Stimulated activated CD4-positive, alpha-beta T cell treated with anti-CD3 and anti-CD28 coated beads, Interleukin-2, amount 100 ng/mL, for 48 hours (primary cell): ENCODE data around the gene DLEU7.

Experiments
- DNase-seq, 2 donors: peaks; one replicate each; pipeline ENCODE4 v3.0.0-alpha.2; 2020

The DLEU7 gene

DNA sequence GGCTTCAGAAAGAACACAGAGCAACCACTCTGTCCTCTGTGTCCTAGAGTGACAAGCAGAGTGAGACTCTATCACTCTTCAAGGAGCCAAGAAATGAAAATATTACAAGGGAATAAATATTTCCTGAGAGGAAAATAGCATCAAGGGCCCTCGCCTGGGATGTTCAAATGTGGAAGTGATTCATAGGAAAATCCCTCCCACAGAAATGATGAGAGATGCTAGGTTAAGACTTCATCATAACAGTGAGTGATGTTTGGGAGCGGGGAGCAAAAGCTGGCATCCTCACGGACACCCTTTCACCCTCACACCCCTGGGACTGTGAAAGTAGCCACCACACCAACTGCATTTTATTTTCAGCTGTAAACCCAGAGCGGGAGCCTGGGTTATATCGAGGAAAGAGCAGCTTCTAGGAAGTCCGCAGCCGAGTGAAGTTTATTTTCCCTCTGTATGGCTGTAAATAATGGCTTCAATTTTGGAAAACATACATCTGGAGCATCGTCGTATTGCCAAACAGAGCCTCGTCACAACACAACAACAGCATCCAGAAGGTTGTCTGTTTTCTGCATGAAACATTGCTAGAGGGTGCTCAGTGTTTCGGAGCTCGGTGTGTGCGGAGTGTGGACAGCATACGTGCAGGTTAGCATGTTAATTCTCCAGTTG is 54.8 kb downstream of the DLEU7 start:
- DNase-seq = no peak

DNA sequence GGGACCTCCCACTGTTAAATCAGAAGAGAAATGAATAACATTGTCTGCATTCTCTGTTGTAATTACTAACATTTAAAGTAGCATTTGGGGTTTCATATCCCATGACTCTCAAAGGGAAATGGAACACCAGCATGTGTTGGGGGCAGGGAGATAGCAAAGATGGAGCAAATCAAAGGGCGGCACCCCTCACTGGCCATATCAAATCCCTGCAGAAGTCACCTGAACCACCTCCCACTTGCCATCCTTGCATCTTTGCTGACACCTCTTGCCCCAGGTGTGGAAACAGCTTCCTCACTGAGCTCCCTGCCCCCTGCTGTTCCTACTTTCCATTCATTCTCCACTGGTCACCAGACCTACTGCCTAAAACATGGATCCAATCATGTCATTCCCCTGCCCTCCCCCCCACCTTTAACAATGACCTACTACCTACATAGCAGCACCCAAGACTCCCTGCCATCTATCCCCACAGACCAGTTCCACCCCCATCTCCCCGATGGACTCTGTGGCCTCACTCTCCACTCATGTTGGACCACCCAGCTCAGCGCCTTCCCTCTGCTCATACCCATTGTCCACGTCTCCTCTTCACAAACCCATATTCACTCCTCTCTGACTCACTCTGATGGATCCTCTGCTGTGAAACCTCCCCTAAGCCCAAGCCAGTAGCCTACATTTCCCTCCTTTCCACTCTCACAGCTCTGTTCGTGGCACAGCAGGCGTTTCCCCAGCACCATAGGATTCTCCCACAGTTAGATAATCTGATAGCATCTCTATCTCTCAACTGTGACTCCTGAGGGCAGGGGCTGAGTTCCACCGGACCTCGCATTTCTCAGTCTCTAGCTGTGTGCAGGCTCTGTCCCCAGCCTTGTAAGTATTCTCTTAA is 55.9 kb downstream of the DLEU7 start:
- no peak for DNase-seq

DNA sequence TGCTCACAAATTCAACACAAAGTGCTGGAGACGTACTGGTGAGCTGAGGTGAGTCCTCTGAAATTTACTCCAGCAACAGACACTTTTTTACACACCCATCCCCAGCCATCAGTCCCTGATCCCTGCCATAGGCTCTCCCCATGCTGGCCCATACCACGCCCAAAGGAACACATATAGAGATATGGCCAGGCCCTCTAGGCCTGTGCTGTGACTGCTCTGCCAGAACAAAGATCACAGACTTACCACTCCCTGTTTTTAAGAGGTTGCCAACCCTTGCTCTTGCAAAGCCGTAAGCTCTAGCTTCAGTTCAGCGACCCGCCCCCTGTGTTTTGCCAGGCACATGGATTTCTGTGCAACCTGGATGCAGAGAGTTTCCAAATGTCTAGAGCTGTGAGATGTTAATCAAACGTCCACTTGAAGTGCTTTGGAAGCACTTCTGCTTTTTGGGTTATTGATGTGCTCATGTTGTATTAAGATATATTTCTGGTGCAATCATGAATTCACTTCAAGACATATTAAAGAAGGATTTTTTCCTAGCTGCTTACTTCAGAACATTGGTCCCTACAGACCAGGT is 59.7 kb downstream of the DLEU7 start:
- DNase-seq = no peak

DNA sequence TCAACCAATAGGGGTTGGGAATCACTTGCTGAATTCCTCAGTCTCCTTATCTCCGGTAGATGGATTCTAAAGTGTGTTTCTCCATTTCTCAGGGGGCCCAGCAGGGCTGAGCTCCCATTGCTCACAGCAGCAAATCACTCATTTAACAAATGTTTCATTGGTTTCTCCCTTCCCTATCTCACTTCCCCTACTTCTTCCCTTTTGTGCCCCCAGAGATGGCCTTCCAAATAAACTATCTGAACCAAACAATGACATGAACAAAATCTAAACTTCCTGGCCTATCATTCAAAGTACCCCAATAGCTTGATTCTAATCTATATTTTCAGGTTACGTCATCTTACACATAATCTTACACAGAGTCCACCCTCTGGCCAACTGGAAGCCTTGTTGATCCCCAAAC is 60.4 kb downstream of the DLEU7 start:
- DNase-seq = no peak

DNA sequence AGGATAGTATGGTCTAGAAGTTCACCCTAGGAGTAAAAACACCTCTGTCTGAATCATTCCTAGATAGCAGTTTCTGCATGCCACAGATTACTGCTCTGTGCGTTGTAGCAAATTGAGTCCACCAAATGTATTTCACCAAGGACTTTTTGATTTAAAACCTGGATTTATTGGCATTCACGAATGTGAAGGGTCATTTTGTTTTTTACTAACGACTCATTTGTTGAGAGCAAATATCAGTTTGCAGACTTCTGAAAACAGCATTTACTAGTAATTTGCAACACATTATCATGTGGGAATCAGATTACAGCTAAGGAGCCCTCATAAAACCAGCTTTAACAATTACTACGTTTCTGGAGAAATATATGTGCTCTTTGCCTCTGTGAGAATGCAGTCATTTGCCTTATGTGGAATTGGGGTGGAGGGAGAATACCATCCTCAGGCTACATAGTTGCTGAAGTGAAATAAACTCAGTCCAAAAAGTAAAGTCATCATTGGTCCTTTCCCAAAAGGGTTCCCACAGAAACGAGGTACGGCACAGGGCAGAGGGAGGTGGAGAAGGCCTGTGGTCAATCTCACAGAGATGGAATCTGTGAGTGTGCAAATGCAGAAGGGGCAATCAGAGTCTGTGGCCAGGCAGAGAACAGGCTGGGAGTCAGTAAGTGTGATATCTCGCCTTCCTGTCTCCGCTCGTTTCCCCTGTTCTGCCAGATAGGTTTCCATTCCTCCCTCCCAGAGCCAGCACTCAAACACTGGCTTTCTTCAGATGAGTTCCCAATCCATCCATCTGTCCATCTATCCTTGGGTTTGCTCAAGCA is 63.1 kb downstream of the DLEU7 start:
- DNase-seq = no peak

DNA sequence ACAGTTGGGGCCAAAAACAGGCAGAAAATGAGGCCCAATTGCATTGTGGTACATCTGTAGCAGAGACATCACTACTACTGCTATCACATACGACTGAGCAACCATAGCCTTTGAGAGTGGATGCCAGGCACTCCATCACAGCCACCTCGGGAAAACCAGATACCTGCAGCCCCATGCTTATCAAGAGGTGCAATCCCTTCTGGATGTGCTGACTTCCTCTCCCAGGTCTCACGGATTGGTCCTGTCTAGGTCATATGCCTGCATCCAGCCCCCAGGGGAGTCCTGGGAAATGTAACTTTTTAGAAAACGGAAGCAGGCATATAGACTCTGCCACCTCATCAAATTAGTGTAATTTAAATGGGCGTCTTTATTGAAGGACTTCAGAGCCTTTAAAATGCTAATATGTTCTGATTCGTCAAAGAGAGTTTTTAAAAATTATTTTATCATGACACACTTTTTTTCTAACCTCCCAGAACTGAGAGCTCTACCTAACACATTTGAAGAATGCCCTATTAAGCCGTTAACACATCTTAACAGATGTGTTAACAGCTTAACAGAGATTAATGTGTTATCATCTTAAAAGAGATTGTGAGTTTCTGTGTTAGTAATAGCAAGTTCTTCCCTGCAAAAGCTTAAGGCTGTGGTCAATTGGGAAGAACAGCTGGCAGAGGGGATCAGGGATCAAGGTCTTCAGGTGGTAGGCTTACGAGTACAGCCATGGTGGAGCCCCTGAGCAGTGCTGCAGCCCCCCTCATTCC is 63.9 kb downstream of the DLEU7 start:
- DNase-seq = no peak
